GM19372 (cell line): Measurements from ENCODE around the gene CXXC5.

ENCODE experiments used
- ATAC-seq: cut with Tn5 transposase; IDR thresholded peaks from one replicate; pipeline ENCODE4 v1.9.1; 2021; ENCODE audit warnings: mild to moderate bottlenecking, low read depth, moderate library complexity; ENCODE audit not compliant: unreplicated experiment

The CXXC5 gene

DNA sequence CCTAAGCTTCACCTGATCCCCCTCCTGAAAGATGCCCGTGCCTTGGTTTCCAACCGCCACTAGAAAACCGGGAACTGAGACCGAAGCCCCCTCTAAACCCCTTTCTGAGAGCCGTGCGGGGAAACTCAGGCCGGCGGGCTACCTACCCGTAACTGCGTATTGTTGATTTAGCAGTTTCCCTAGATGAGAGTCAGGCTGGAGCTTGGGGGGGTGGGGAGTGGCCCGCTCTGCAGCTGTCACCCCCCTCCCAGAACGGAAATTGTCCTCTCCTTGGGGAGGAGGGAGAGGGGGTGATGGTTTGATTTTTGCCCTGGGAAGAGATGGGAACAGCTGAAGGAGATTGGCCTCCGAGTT, 2.5 kb downstream of the CXXC5 start:
- no peak for ATAC-seq

- ATAC-seq, result no peak
These were observed 3.1 kb downstream of the CXXC5 start for GRCh38 chr5:139651043-139651834.

GRCh38 chr5:139651853-139652787, 4.0 kb downstream of the CXXC5 start:
- peak; percentile 41 for ATAC-seq

GRCh38 chr5:139652788-139653241, 4.7 kb downstream of the CXXC5 start:
- ATAC-seq, result no peak

- no peak for ATAC-seq
These were observed 5.5 kb downstream of the CXXC5 start for GRCh38 chr5:139653616-139654015.

- ATAC-seq, result no peak
These were observed 6.3 kb downstream of the CXXC5 start for GRCh38 chr5:139654464-139654863.

GRCh38 chr5:139654871-139655491, 6.8 kb downstream of the CXXC5 start:
- ATAC-seq, result no peak

- ATAC-seq, result no peak
These were observed 7.7 kb downstream of the CXXC5 start for GRCh38 chr5:139655727-139656271.

GRCh38 chr5:139657363-139658321, 9.5 kb downstream of the CXXC5 start:
- ATAC-seq, result no peak

DNA sequence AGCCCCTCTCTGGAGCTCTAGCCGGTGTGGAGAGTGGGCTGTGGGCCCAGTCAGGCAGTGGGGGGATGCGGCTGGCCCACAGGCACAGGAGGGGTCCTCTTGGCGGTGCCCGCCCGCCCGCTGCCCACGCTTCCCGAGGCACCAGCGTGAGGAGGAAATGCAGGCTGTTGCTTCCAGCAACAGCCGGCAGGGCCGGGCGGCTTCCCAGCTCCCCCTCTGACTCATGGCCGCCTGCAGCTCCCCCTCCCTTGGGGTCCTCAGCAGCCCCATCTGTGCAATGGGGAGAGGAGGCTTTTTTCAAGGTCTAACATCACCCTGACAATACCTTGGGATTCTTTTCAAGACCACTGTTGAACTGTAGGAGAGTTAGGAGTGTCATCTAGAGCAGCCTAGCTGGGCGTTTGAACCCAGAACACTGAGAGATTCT, 10.4 kb downstream of the CXXC5 start:
- no peak for ATAC-seq

DNA sequence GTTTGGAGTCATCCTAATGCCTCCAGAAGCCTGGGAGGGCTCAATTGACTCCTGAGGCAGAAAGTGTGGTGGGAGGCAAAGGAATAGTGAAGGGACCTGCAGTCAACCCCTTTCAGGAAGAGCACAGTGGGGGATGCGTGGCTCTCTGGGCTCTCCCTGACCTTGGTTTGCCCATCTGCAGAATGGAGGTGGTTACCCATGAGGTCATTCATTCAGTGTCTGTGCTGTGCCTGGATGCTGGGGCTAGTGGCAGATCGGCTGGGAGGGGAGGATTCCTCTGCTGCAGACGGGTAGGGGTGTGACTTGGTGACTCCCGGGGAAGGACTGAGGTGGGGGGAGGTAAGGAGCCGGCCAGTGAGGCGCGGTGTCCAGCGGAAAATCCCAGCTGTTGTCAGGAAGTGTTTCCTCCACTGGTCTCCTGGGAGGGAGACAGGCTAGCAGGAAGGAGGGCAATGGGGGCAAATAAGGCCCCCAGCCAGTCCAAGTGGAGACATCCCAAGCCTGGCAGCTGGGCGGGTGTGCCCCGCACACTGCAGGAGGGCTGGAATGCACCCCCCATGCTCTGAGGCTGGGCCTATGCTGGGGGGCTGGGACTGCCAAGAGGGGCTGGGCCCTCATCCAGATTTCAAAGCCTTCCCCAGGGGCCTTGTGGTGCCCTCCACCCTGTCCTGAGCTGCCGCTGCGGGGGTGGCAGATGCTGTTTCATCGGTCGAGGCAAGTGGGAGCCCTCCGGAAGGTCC, 10.9 kb downstream of the CXXC5 start:
- ATAC-seq, result no peak

DNA sequence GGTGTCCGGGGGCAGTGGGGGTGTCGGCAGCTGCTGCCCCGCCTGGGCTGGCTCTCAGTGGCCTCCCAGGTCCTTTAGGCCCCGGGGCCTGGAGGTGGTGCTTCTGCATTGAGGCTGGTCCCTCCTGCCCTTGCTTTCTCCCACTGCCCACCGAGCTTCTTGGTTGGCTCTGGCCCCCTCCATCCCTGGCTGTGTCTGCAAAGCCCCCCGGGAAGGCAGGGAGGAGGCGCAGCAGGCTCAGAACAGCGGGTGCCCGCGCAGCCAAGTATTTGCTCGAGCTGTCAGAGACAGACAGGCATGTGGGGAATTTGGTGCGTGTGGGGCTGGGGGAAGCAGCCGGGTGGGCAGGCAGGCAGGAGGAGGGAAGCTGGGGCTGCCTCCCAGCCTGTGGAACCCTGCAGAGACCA, 11.5 kb downstream of the CXXC5 start:
- ATAC-seq, result no peak

- no peak for ATAC-seq
These were observed 12.2 kb downstream of the CXXC5 start for GRCh38 chr5:139660105-139660922.

GRCh38 chr5:139660923-139661814, 13.0 kb downstream of the CXXC5 start:
- no peak for ATAC-seq

GRCh38 chr5:139662617-139663016, 14.5 kb downstream of the CXXC5 start:
- ATAC-seq, result no peak

DNA sequence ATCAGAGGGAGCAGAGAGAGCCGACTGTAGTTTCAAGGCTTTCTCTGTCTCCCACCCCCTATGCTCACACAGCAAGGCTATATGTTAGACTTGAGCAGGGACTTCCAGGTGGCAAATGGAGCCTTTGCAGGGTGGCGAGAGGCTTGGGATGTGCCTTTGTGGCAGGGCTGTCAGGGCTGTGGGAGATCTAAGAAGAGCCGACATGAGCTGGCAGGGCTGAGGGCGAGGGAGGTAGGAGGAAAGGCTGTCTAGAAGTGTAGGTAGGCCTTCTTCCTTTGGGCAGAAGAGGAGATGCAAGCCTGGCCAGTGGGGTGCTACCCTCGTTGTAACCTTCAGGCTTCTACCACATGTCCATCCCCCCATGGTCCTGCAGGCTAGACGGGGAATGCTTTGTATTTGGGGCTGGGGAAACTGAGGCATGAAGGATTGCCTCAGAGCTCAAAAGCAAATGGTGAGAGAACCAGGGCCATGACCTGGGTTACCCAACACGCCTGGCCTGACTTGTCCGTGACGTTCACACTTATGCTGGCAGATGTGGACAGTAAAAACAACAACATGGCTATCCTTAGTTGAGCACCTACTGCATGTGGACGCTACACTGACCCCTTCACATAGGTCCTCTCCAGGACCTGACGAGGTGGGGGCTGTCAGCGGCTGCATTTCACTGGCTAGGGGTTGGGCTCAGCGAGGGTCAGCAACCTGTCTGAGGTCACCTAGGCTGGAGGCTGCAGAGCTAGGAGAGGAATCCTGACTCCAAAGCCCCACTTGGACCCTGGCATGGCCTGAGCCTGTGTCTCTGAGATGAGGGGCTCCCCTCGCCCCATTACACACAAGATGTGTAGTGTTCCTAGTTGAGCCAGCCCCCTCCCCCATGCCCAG, 15.3 kb downstream of the CXXC5 start:
- no peak for ATAC-seq
